Measurements from ENCODE around the gene NTRK1. TPM values are rescaled to one million over a fixed set of nuclear protein-coding genes. Genes with fewer than 3 reads are reported as not detected.

Gene NTRK1
- total RNA-seq, 2 experiments from 2014 or later = 3.4 to 4.0 TPM

GRCh38 chr1:156892190-156893047 is 31.8 kb downstream of the NTRK1 start:
- H3K36me3 Mint-ChIP-seq = no peaks in the 10 kb centered on the region
- peaks cover 9% of the 10 kb centered on the region for H3K4me1 Mint-ChIP-seq
- H3K27ac Mint-ChIP-seq = no peak overlapping the region
- no peaks in the 10 kb centered on the region for H3K9me3 Mint-ChIP-seq
- H3K27me3 Mint-ChIP-seq = peaks cover 83% of the 10 kb centered on the region
- peak; percentile 90 for DNase-seq
- H3K4me3 Mint-ChIP-seq = peak overlapping the region; percentile 50

GRCh38 chr1:156893048-156893953 is 32.6 kb downstream of the NTRK1 start, which contains the start of gene PEAR1:
Gene PEAR1 (plus strand): TSS chr1:156893718. CDS start chr1:156903927, 10,209 bp downstream.
- Mint-ChIP-seq H3K27me3 (peaks cover 79% of the 10 kb centered on the region), H3K4me3 (peak within 1 kb of the TSS; percentile 50), H3K4me1 (peaks cover 15% of the 10 kb centered on the region), H3K36me3 (no peaks in the 10 kb centered on the region), H3K27ac (no peak within 1 kb of the TSS), H3K9me3 (no peaks in the 10 kb centered on the region)
- DNase-seq = no peak

- Mint-ChIP-seq H3K4me1 (peaks cover 19% of the 10 kb centered on the region), H3K4me3 (no peak overlapping the region), H3K9me3 (no peaks in the 10 kb centered on the region), H3K36me3 (no peaks in the 10 kb centered on the region), H3K27me3 (peaks cover 81% of the 10 kb centered on the region), H3K27ac (no peak overlapping the region)
- DNase-seq = no peak
These were observed 33.3 kb downstream of the NTRK1 start for GRCh38 chr1:156894001-156894400.

GRCh38 chr1:156894711-156895454 is 34.2 kb downstream of the NTRK1 start:
- H3K36me3 Mint-ChIP-seq = no peaks in the 10 kb centered on the region
- H3K4me3 Mint-ChIP-seq = no peak overlapping the region
- peaks cover 80% of the 10 kb centered on the region for H3K27me3 Mint-ChIP-seq
- H3K4me1 Mint-ChIP-seq = peaks cover 19% of the 10 kb centered on the region
- no peaks in the 10 kb centered on the region for H3K9me3 Mint-ChIP-seq
- DNase-seq = no peak
- H3K27ac Mint-ChIP-seq = no peak overlapping the region

- Mint-ChIP-seq H3K4me3 (no peak overlapping the region), H3K4me1 (peaks cover 16% of the 10 kb centered on the region), H3K36me3 (no peaks in the 10 kb centered on the region), H3K9me3 (no peaks in the 10 kb centered on the region), H3K27me3 (peaks cover 75% of the 10 kb centered on the region), H3K27ac (no peak overlapping the region)
- DNase-seq = no peak
These were observed 34.8 kb downstream of the NTRK1 start for GRCh38 chr1:156895455-156895812.

- H3K9me3 Mint-ChIP-seq = no peaks in the 10 kb centered on the region
- no peaks in the 10 kb centered on the region for H3K36me3 Mint-ChIP-seq
- H3K4me1 Mint-ChIP-seq = peaks cover 15% of the 10 kb centered on the region
- H3K27me3 Mint-ChIP-seq = peaks cover 70% of the 10 kb centered on the region
- no peak overlapping the region for H3K27ac Mint-ChIP-seq
- H3K4me3 Mint-ChIP-seq = no peak overlapping the region
- no peak for DNase-seq
These were observed 35.3 kb downstream of the NTRK1 start for GRCh38 chr1:156895927-156896326.

- H3K36me3 Mint-ChIP-seq = no peaks in the 10 kb centered on the region
- H3K4me3 Mint-ChIP-seq = no peak overlapping the region
- no peak for DNase-seq
- peaks cover 15% of the 10 kb centered on the region for H3K4me1 Mint-ChIP-seq
- no peaks in the 10 kb centered on the region for H3K9me3 Mint-ChIP-seq
- H3K27ac Mint-ChIP-seq = no peak overlapping the region
- peaks cover 64% of the 10 kb centered on the region for H3K27me3 Mint-ChIP-seq
These were observed 35.9 kb downstream of the NTRK1 start for GRCh38 chr1:156896490-156897033.

- no peak overlapping the region for H3K4me3 Mint-ChIP-seq
- H3K36me3 Mint-ChIP-seq = no peaks in the 10 kb centered on the region
- H3K4me1 Mint-ChIP-seq = peaks cover 15% of the 10 kb centered on the region
- peaks cover 57% of the 10 kb centered on the region for H3K27me3 Mint-ChIP-seq
- H3K27ac Mint-ChIP-seq = no peak overlapping the region
- DNase-seq = no peak
- H3K9me3 Mint-ChIP-seq = no peaks in the 10 kb centered on the region
These were observed 36.6 kb downstream of the NTRK1 start for GRCh38 chr1:156897078-156897825.

GRCh38 chr1:156898161-156898566 is 37.5 kb downstream of the NTRK1 start:
- H3K36me3 Mint-ChIP-seq = no peaks in the 10 kb centered on the region
- H3K27me3 Mint-ChIP-seq = peaks cover 51% of the 10 kb centered on the region
- no peak overlapping the region for H3K27ac Mint-ChIP-seq
- DNase-seq = peak; percentile 20
- H3K9me3 Mint-ChIP-seq = no peaks in the 10 kb centered on the region
- H3K4me3 Mint-ChIP-seq = no peak overlapping the region
- peaks cover 11% of the 10 kb centered on the region for H3K4me1 Mint-ChIP-seq

GRCh38 chr1:156898971-156899664 is 38.5 kb downstream of the NTRK1 start:
- no peak overlapping the region for H3K27ac Mint-ChIP-seq
- H3K4me3 Mint-ChIP-seq = no peak overlapping the region
- DNase-seq = no peak
- peaks cover 45% of the 10 kb centered on the region for H3K27me3 Mint-ChIP-seq
- H3K36me3 Mint-ChIP-seq = no peaks in the 10 kb centered on the region
- H3K4me1 Mint-ChIP-seq = peaks cover 10% of the 10 kb centered on the region
- no peaks in the 10 kb centered on the region for H3K9me3 Mint-ChIP-seq

- Mint-ChIP-seq H3K9me3 (no peaks in the 10 kb centered on the region), H3K4me3 (no peak overlapping the region), H3K4me1 (peaks cover 10% of the 10 kb centered on the region), H3K27ac (no peak overlapping the region), H3K36me3 (no peaks in the 10 kb centered on the region), H3K27me3 (peaks cover 35% of the 10 kb centered on the region)
- DNase-seq = no peak
These were observed 39.5 kb downstream of the NTRK1 start for GRCh38 chr1:156899956-156900718.

- H3K27ac Mint-ChIP-seq = no peak overlapping the region
- DNase-seq = no peak
- no peaks in the 10 kb centered on the region for H3K36me3 Mint-ChIP-seq
- H3K4me3 Mint-ChIP-seq = no peak overlapping the region
- peaks cover 10% of the 10 kb centered on the region for H3K4me1 Mint-ChIP-seq
- no peaks in the 10 kb centered on the region for H3K9me3 Mint-ChIP-seq
- peaks cover 27% of the 10 kb centered on the region for H3K27me3 Mint-ChIP-seq
These were observed 40.4 kb downstream of the NTRK1 start for GRCh38 chr1:156900896-156901589.

GRCh38 chr1:156901590-156901900 is 40.9 kb downstream of the NTRK1 start:
- H3K4me1 Mint-ChIP-seq = peaks cover 10% of the 10 kb centered on the region
- H3K4me3 Mint-ChIP-seq = no peak overlapping the region
- no peaks in the 10 kb centered on the region for H3K36me3 Mint-ChIP-seq
- H3K27me3 Mint-ChIP-seq = peaks cover 22% of the 10 kb centered on the region
- no peak for DNase-seq
- no peaks in the 10 kb centered on the region for H3K9me3 Mint-ChIP-seq
- no peak overlapping the region for H3K27ac Mint-ChIP-seq
